GM19372 (cell line): ENCODE data around the gene TBL1XR1.
"Not testable (repeated sequence)": the region's sequence is repeated elsewhere in the genome, so short reads cannot be mapped to it uniquely, and the experiment has no call there.

Experiments used
- ATAC-seq: cut with Tn5 transposase; IDR thresholded peaks from one replicate; pipeline ENCODE4 v1.9.1; 2021; ENCODE audit warnings: mild to moderate bottlenecking, low read depth, moderate library complexity; ENCODE audit not compliant: unreplicated experiment

TBL1XR1 gene

DNA sequence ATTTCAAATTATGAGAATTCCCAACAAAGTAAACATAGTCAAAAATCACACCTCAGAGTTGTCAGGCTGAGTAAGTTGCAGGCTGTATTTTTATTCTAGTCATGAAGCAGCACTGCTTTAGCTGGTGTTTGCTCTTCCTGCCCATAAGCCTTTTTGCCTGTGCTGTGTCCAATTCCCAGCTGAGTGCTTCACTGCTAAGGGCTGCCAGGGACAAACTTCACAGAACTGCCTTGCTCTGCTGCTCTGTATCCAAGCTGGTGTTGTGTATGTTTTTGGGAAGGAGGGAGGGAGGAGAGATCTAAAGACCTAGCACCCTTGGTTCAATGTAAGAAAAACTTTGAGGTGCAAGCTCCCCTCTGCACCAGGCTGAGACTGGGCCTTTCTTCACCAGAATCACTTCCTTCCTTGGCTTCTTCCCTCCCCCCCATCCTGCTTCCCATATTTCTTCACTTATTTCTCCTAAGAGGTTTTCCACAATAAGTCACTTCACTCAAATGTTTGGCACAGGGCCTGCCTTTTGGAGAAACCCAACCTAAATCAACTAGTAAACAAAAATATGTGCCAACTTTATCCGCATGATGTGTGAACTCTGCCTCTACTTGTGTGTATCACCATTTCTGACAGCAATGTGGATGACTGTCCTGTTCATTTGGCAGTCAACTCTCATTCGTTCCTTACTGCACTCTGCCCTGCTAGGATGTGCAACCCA lies 156.1 kb downstream of the TBL1XR1 start:
- ATAC-seq = no peak

GRCh38 chr3:177039490-177040274 lies 157.6 kb downstream of the TBL1XR1 start:
- ATAC-seq = no peak

DNA sequence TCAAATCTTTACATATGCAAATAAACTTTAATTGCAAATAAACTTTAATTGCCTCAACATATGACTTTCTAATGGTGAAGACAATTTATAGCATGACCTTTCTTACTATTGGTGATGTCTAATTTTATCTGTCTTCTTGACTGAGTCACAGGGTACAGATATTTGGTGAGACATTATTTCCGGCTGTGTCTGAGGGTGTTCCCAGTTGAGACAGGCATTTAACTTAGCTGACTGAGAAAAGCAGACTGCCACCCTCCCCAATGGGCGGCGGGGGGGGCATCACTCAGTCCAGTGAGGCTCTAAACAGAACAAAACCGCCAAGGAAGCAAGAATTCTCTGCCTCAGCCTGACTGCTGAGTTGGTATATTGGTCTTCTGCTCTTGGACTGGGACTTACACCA lies 160.0 kb downstream of the TBL1XR1 start:
- no peak for ATAC-seq

DNA sequence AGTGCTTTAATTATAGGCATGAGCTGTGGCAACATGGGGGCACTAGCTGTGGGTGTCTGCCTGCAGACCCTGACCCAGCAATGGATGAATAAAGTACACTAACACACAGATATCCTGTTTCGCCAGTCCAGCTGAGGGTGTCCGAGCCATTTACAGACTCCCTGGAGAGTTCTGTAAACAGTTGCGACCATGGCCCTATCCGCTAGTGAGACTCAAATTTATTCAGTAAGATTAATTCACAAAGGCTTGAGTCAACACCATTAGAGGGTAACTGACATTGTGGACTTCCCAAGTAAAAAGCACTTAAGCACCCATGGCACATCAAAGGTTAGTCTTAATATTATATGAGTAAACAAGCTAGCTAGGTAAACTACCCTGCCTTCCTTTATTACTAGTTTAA lies 161.6 kb downstream of the TBL1XR1 start:
- no peak for ATAC-seq

GRCh38 chr3:177034832-177035475 lies 162.3 kb downstream of the TBL1XR1 start:
- ATAC-seq = no peak

- ATAC-seq = no peak
These were observed 170.6 kb downstream of the TBL1XR1 start for GRCh38 chr3:177026505-177027277.

- no peak for ATAC-seq
These were observed 181.4 kb downstream of the TBL1XR1 start for GRCh38 chr3:177015881-177016280.

- ATAC-seq = no peak
These were observed 183.5 kb downstream of the TBL1XR1 start for GRCh38 chr3:177013681-177014280.

DNA sequence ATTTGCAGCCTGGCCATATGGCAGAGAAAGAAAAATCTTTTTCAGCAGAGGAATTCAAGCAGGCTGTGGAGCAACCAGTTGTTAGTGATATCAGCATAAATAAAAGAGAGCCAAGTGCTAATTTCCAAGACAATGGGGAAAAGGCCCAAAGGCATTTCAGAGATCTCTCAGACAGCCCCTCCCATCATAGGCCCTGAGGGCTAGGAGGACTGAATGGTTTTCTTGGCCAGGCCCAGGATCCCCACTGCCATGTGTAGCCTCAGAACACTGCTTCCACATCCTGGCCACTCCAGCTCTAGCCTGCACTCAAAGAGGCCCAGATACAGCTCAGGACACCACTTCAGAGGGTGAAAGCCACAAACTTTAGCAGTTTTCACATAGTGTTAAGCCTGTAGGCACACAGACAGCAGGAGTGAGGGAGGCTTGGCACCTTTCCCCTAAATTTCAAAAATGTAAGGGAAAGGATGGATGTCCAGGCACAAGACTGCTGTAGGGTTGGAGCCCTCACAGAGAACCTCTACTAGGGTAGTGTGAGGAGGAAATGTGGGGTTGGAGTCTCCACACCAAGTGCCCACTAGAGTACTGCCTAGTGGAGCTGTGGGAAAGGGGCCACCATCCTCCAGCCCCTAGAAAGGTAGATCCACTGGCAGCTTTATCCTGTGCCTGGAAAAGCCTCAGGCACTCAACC lies 191.4 kb downstream of the TBL1XR1 start:
- no peak for ATAC-seq

GRCh38 chr3:177000159-177000558 lies 197.1 kb downstream of the TBL1XR1 start:
- ATAC-seq = not testable (repeated sequence)

DNA sequence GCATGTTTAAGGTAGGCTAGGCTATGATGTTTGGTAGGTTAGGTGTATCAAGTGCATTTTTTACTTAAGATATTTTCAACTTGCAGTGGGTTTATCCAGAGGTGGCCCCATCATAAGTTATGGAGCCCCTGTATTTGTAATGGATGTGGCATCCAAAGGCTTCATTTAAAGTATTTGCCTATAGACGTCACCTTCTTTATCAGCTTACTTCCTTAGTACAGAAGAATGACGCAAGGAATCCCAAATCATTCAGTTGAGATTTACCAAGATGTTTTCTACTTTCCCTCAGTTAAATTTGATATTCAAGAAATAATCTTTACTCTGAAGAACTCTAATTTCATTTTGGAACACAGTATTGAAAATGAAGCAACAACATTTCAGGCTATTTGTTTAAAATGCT lies 201.3 kb downstream of the TBL1XR1 start:
- ATAC-seq = no peak

- ATAC-seq = no peak
These were observed 202.1 kb downstream of the TBL1XR1 start for GRCh38 chr3:176994891-176995781.

DNA sequence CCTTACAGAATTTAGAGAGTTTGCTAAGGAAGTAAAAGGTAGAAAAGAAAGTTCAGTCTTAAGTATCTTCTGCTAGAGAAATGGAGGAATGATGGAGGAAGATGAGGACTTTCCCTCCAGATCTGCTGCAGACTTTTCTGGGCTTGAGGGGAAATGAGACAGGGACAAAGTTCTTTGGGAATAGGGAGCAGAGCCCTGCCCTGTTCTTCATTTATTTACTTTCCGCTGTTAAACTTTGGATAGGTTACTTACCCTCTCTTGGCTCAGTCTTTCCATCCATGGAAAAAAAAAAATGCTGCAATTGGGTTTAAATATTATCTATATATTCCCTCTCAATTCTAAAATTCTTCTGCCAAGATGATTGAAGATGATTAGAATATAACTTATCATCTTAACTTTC lies 202.9 kb downstream of the TBL1XR1 start:
- ATAC-seq = no peak

- no peak for ATAC-seq
These were observed 204.3 kb downstream of the TBL1XR1 start for GRCh38 chr3:176992978-176993377.

DNA sequence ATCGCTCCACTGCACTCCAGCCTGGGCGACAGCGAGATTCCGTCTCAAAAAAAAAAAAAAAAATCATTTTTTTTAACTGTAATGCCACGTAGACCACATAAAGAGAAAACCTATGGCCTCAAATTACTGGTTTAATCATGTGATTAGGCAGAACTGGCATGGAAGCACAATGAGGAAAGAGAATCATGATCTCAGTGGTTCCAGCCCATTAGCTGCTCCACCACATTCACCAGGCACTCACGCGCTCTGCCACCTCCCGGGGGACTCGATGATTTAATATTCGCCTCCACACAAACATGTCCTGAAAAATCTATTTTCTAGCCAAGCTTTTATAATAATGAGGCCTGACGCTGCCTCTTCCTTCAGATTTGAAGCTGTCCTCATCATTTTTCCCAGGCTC lies 204.7 kb downstream of the TBL1XR1 start:
- ATAC-seq = no peak

GRCh38 chr3:176988795-176989194 lies 208.5 kb downstream of the TBL1XR1 start:
- no peak for ATAC-seq

GRCh38 chr3:176987901-176988650 lies 209.2 kb downstream of the TBL1XR1 start:
- ATAC-seq = no peak

DNA sequence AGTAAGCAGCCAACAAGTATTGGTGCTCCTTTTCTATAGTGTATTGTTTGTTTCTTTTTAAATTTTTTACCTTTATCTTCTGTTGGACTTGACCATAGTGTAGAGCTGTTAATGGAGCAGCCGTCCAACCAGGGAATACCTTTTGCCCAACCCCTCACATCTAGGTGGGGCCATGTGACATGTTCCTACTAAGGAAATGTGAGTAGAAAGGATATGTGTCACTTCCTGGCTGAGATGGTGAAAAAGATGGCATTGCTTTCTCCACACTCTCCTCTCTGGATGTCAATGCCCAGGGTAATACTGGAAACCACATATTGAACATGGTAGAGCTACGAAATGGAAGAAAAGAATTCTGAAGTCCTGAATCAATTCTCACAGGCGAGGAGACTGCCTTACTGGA lies 218.8 kb downstream of the TBL1XR1 start:
- ATAC-seq = no peak
